GM19324 (cell line): ENCODE results near the gene DNAJC25.
"Not testable (repeated sequence)": the region's sequence is repeated elsewhere in the genome, so short reads cannot be mapped to it uniquely, and the experiment has no call there.

Experiments used
- ATAC-seq: cut with Tn5 transposase; IDR thresholded peaks from one replicate; pipeline ENCODE4 v1.9.1; 2021; ENCODE audit warnings: mild to moderate bottlenecking, moderate library complexity; ENCODE audit not compliant: unreplicated experiment, low FRiP score

Gene DNAJC25

GRCh38 chr9:111631214-111631971 is at the start of gene DNAJC25:
TSS of gene DNAJC25 (plus strand) at chr9:111631334. CDS start at chr9:111631408, 74 bp downstream.
- peak; percentile 99 for ATAC-seq

DNA sequence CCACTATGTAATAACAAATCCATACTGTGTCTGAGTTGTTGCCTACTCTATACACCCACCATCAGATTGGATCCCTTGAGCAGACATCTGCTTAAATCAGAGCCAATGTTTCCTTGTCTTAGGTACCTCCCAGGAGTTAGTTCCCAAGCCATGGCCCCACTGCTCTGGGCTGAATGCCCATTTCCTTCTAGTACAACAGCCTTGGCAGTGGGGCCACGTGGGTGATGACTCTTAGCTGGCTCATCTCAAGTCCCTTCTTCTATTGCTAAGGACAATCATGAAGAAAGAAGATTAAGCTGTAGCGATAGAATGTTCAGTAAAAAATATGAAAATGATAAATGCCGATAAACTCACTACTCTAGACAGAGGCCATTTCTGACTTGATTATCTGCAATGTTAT is 48.2 kb upstream of the DNAJC25 start:
- ATAC-seq: no peak

- ATAC-seq: no peak
Measured at GRCh38 chr9:111586378-111586777, 44.8 kb upstream of the DNAJC25 start.

- ATAC-seq: no peak
Measured at GRCh38 chr9:111588846-111589245, 42.3 kb upstream of the DNAJC25 start.

- ATAC-seq: no peak
Measured at GRCh38 chr9:111597852-111598732, 33.0 kb upstream of the DNAJC25 start.

GRCh38 chr9:111598733-111599091 is 32.4 kb upstream of the DNAJC25 start:
- no peak for ATAC-seq

- ATAC-seq: no peak
Measured at GRCh38 chr9:111599092-111599954, 31.8 kb upstream of the DNAJC25 start, which contains the start of gene PTGR1. TSS of gene PTGR1 (minus strand) at chr9:111599647. CDS start at chr9:111597422, 2,225 bp downstream.

GRCh38 chr9:111599955-111600343 is 31.2 kb upstream of the DNAJC25 start:
- no peak for ATAC-seq

GRCh38 chr9:111601237-111602018 is 29.7 kb upstream of the DNAJC25 start:
- ATAC-seq: no peak

GRCh38 chr9:111603041-111603440 is 28.1 kb upstream of the DNAJC25 start:
- ATAC-seq: no peak

DNA sequence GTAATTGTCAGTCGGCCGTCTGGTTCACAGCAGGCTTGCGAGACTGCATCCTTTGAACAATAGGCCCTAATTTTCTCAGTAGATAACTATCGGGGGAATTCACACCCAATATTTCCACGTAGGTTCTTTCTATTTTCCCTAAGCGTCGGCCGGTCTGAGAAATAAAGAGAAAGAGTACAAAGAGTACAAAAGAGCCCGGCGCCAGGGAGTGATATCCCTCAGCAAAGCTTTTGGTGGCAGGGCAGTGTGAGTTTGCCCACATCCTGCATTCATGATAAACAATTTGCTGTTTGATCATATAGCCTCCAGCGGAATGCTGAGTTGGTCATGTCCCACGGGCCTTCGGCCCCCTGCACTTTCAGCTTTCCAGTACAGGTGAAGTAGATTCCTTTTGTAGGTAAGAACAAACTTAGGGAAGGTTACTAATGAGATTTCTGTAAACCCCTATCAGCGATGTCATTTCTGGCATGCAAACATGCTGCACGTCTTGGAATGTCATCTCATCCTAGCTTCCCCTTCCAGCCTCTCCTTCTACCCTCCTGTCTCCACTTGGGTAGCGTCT is 27.0 kb upstream of the DNAJC25 start:
- ATAC-seq: no peak

DNA sequence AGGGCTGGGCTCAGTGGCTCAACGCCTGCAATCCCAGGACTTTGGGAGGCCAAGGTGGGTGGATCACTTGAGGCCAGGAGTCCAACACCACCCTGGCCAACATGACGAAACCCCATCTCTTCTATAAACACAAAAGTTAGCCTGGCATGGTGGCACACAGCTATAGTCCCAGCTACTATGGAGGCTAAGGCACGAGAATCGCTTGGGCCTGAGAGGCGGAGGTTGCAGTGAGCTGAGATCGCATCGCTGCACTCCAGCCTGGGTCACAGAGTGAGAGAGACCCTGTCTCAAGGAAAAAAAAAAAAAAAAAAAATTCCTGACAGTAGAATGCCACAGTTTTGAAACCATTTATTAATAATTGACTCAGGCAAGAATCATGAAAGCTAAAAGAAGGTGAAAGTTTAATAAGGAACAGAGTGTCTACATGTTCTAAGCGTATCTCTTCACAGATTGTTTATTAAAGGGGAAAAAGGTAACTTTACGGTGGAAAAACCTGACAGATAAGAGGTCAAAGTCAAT is 26.0 kb upstream of the DNAJC25 start:
- ATAC-seq: no peak

- no peak for ATAC-seq
Measured at GRCh38 chr9:111610149-111610548, 21.0 kb upstream of the DNAJC25 start.

- ATAC-seq: no peak
Measured at GRCh38 chr9:111610845-111611244, 20.3 kb upstream of the DNAJC25 start.

DNA sequence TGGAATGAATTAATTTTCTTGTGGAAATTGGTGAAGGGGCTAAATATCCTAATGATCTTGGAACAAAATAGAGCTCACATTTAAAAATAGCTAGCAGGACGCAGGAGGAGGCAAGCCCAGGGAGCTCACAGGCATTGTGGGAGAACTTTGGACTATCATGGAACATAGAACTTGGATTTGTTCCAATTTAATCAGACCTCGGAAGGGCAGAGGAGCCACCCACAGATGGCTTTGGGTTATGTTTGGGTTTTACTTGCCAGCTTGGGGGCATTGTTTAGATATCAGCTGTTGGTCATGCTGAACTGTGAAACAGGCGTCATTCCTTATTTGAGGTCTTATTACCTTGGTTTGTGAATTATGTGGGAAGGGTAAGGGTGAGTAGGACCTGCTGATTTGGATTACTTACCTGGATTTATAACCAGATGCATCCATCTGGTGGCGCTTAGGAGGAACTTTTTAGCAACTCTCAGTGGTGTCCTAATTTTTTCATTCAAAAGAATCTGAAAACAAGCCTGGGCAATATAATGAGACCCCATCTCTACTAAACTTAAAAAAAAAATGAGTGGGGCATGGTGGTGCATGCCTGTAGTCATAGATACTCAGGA is 17.6 kb upstream of the DNAJC25 start:
- ATAC-seq: no peak

- ATAC-seq: no peak
Measured at GRCh38 chr9:111615928-111616327, 15.2 kb upstream of the DNAJC25 start.

GRCh38 chr9:111617349-111617748 is 13.8 kb upstream of the DNAJC25 start:
- ATAC-seq: not testable (repeated sequence)

DNA sequence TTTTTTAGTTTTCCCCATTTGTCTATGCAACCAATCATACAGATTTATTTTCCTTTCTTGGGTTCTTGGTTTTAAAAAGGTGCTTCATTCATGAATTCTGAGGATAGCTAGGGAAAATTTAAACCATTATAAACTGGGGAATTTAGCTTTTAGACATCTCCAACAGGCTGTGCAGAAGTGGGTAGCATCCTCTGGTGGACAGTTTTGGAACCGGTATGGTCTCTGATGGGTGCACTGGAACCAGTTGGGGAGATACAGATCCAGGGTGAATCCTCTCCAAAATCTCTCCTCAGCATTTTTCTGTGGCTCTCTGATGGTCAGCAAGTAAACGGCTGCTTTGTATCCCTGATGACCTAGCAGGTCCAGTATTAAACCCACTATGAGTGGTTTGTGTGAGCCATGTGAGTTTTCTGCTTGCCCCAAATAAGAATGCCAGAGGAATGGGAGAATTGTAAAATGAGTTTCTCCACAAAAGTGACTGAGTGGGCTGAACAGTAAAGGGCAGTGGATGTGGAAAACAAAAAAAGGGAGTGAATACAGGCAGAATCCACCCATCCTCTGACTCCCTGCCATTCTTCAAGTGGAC is 9.1 kb upstream of the DNAJC25 start:
- no peak for ATAC-seq

- ATAC-seq: no peak
Measured at GRCh38 chr9:111622626-111623025, 8.5 kb upstream of the DNAJC25 start.
